SK-N-SH (cell line): ENCODE data around the gene UBE2L6. TPM values are rescaled to one million over a fixed set of nuclear protein-coding genes. Genes with fewer than 3 reads are reported as not detected.

Source experiments
- CTCF ChIA-PET: fragments of 300-600, 350-600 bp; formaldehyde crosslinking; extraction: SDS; loops from one replicate; lab custom pipeline; 2021; lab: Yijun Ruan, JAX
- POLR2A ChIA-PET: fragments of 350-600 bp; sonication (Branson Sonifier 250); formaldehyde crosslinking; extraction: SDS; loops from one replicate; lab custom pipeline; 2020; ENCODE audit warnings: antibody characterized with exemption, inconsistent platforms; lab: Yijun Ruan, JAX
- DNase-seq: peaks from one replicate; pipeline ENCODE4 v3.0.0; 2012
- H2AFZ ChIP-seq: fragments of 200-600 bp; sonication (generic); 2 replicates; pipeline ENCODE4 v1.8.1; 2016; ENCODE audit warnings: antibody characterized with exemption, mild to moderate bottlenecking, low read depth
- H3F3A ChIP-seq: fragments of 200-600 bp; sonication (generic); replicated peaks from 2 replicates; pipeline ENCODE3; 2016; ENCODE audit warnings: antibody characterized with exemption, mild to moderate bottlenecking; ENCODE audit not compliant: insufficient read depth
- H3K27ac ChIP-seq, 2 experiments: fragments of 200-500 bp in 1 of 2; fragments of 200-600 bp in 1 of 2; sonication (Bioruptor generic) in 1 of 2; sonication (generic), shearing (Covaris generic) in 1 of 2; 2 replicates each; pipeline versions ENCODE4 v1.5.1 to v1.6.1; 2014 to 2016; ENCODE audit warnings: low read depth in 2 of 2, inconsistent platforms in 1 of 2, low read length in 1 of 2, mild to moderate bottlenecking in 1 of 2, mixed read lengths in 1 of 2
- H3K27me3 ChIP-seq: fragments of 200-600 bp; sonication (generic), shearing (Covaris generic); 2 replicates; pipeline ENCODE4 v1.6.1; 2016; ENCODE audit warnings: mixed run types; ENCODE audit not compliant: insufficient read depth
- H3K36me3 ChIP-seq, 2 experiments: fragments of 200-500 bp in 1 of 2; fragments of 200-600 bp in 1 of 2; sonication (Bioruptor generic) in 1 of 2; sonication (generic) in 1 of 2; replicated peaks in 1 of 2; 2 replicates each; pipeline versions ENCODE3 to v1.5.1; 2014 to 2016; ENCODE audit warnings: low read length in 1 of 2, mild to moderate bottlenecking in 1 of 2; ENCODE audit not compliant: insufficient read depth in 2 of 2, control insufficient read depth in 1 of 2
- H3K4me1 ChIP-seq, 2 experiments: fragments of 200-500 bp in 1 of 2; fragments of 200-600 bp in 1 of 2; sonication (Bioruptor generic) in 1 of 2; sonication (generic), shearing (Covaris generic) in 1 of 2; 2 replicates each; pipeline versions ENCODE4 v1.5.1 to v1.6.1; 2014 to 2016; ENCODE audit warnings: low read depth in 1 of 2, low read length in 1 of 2, mixed run types in 1 of 2; ENCODE audit not compliant: insufficient read depth in 2 of 2, control insufficient read depth in 1 of 2
- H3K4me2 ChIP-seq: fragments of 200-600 bp; sonication (generic), shearing (Covaris generic); 2 replicates; pipeline ENCODE4 v1.6.1; 2017; ENCODE audit warnings: mixed run types
- H3K4me3 ChIP-seq, 2 experiments: fragments of 200-500 bp in 1 of 2; fragments of 200-600 bp in 1 of 2; sonication (Bioruptor generic) in 1 of 2; sonication (generic), shearing (Covaris generic) in 1 of 2; 2 replicates each; pipeline versions ENCODE4 v1.5.1 to v1.8.1; 2014 to 2016; ENCODE audit warnings: low read depth in 2 of 2, inconsistent platforms in 1 of 2, low read length in 1 of 2, mild to moderate bottlenecking in 1 of 2, mixed read lengths in 1 of 2, moderate library complexity in 1 of 2
- H3K79me2 ChIP-seq: fragments of 200-600 bp; sonication (generic); 2 replicates; pipeline ENCODE4 v1.8.1; 2017; ENCODE audit warnings: mild to moderate bottlenecking; ENCODE audit not compliant: insufficient read depth
- H3K9ac ChIP-seq: fragments of 200-600 bp; sonication (generic); 2 replicates; pipeline ENCODE4 v1.6.1; 2017; ENCODE audit warnings: mixed run types
- H3K9me2 ChIP-seq: fragments of 200-600 bp; sonication (generic); 2 replicates; pipeline ENCODE4 v1.6.1; 2017; ENCODE audit warnings: mixed run types
- H3K9me3 ChIP-seq: fragments of 200-600 bp; sonication (generic); 2 replicates; pipeline ENCODE4 v1.6.1; 2017; ENCODE audit warnings: mixed run types, mild to moderate bottlenecking, moderate library complexity
- H4K20me1 ChIP-seq: fragments of 200-600 bp; sonication (generic); 2 replicates; pipeline ENCODE4 v1.6.1; 2017; ENCODE audit warnings: mild to moderate bottlenecking, mixed run types; ENCODE audit not compliant: insufficient read depth
- CTCF ChIP-seq: fragments of 200-600 bp; sonication (generic); IDR thresholded peaks from 2 replicates; pipeline ENCODE4 v1.6.1; 2017; ENCODE audit warnings: antibody characterized with exemption, mild to moderate bottlenecking, moderate library complexity
- FOXJ3 ChIP-seq: sonication (generic); formaldehyde crosslinking; IDR thresholded peaks from 2 replicates; pipeline ENCODE4 v1.5.1; 2020; ENCODE audit warnings: mild to moderate bottlenecking, missing genetic modification reagents
- FOXM1 ChIP-seq: IDR thresholded peaks from 2 replicates; pipeline ENCODE4 v1.4.0; 2012; ENCODE audit warnings: low read depth, mild to moderate bottlenecking
- RFX5 ChIP-seq: IDR thresholded peaks from 2 replicates; pipeline ENCODE4 v1.6.1; 2012; ENCODE audit warnings: mild to moderate bottlenecking, improper control_type of control experiment, low read length
- RXRA ChIP-seq: IDR thresholded peaks from 2 replicates; pipeline ENCODE4 v1.4.0; 2012; ENCODE audit warnings: low read depth, mild to moderate bottlenecking, borderline replicate concordance
- TAF1 ChIP-seq: IDR thresholded peaks from 2 replicates; pipeline ENCODE4 v1.6.1; 2012; ENCODE audit warnings: low read depth, mild to moderate bottlenecking, low read length, moderate library complexity, borderline replicate concordance
- TEAD4 ChIP-seq: IDR thresholded peaks from 2 replicates; pipeline ENCODE4 v1.4.0; 2012; ENCODE audit warnings: mild to moderate bottlenecking, borderline replicate concordance; ENCODE audit not compliant: insufficient read depth
- USF1 ChIP-seq: IDR thresholded peaks from 2 replicates; pipeline ENCODE4 v1.4.0; 2012; ENCODE audit warnings: low read depth, borderline replicate concordance
- YY1 ChIP-seq: IDR thresholded peaks from 2 replicates; pipeline ENCODE4 v1.4.0; 2012; ENCODE audit warnings: low read depth, mild to moderate bottlenecking
- ZBTB33 ChIP-seq: IDR thresholded peaks from 2 replicates; pipeline ENCODE4 v1.4.0; 2012; ENCODE audit warnings: low read depth, borderline replicate concordance
- polyA plus RNA-seq, 3 experiments: library from polyadenylated mRNA; depleted of rRNA; stranded (reverse); fragments of >200 nt; gene quantifications; 2 replicates each; pipeline ENCODE4 v1.2.3, GENCODE V29; 2012
- TF ChIP-seq, protein P1 (sequence below): IDR thresholded peaks from 2 replicates; pipeline ENCODE4; 2012
- TF ChIP-seq, protein P2 (sequence below): IDR thresholded peaks from 2 replicates; pipeline ENCODE4 v1.6.1; 2012; ENCODE audit warnings: mild to moderate bottlenecking, low read depth, low read length, moderate library complexity

The UBE2L6 gene
- polyA plus RNA-seq, 1 of the 3 experiments (the other 2 are of a cell fraction): 77.0 TPM

DNA sequence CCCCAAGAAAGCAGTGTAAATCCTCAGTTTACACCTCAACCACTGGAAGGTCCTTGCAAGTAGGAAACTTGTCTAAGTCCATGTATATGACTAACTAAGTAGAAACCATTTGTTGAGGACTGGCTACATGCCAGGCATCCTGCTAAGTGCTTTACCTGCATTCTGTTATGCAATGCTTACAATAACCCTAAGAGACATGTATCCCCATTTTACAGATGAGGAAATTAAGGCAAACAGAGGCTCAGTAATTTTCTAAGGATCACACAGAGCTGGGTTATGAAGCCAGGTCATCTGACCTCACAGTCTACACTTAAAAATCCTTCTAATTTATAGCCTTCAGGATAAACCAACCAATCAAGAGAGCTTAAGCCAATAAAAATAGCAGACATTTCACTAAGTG is 38.5 kb downstream of the UBE2L6 start:
- Histone ChIP-seq H3K9ac (peak overlapping the region; percentile 82; the same call in 1 of the 2 replicates), H3K79me2 (peaks cover 26% of the 10 kb centered on the region), H3K4me3 (no peak overlapping the region), H3K9me2 (no peaks in the 10 kb centered on the region), H3K36me3 (peaks cover 0 to 12% of the 10 kb centered on the region in 2 experiments), H3F3A (no peaks in the 10 kb centered on the region)
- TF ChIP-seq RFX5 (no peak), TEAD4 (no peak), USF1 (no peak), FOXJ3 (CRISPR knock-in tag) (no peak), ZBTB33 (no peak), CTCF (no peak), TAF1 (no peak), RXRA (no peak), YY1 (no peak), FOXM1 (no peak)
- TF ChIP-seq, protein P1, sequence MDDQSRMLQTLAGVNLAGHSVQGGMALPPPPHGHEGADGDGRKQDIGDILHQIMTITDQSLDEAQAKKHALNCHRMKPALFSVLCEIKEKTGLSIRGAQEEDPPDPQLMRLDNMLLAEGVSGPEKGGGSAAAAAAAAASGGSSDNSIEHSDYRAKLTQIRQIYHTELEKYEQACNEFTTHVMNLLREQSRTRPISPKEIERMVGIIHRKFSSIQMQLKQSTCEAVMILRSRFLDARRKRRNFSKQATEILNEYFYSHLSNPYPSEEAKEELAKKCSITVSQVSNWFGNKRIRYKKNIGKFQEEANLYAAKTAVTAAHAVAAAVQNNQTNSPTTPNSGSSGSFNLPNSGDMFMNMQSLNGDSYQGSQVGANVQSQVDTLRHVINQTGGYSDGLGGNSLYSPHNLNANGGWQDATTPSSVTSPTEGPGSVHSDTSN: no peak
- TF ChIP-seq, protein P2, sequence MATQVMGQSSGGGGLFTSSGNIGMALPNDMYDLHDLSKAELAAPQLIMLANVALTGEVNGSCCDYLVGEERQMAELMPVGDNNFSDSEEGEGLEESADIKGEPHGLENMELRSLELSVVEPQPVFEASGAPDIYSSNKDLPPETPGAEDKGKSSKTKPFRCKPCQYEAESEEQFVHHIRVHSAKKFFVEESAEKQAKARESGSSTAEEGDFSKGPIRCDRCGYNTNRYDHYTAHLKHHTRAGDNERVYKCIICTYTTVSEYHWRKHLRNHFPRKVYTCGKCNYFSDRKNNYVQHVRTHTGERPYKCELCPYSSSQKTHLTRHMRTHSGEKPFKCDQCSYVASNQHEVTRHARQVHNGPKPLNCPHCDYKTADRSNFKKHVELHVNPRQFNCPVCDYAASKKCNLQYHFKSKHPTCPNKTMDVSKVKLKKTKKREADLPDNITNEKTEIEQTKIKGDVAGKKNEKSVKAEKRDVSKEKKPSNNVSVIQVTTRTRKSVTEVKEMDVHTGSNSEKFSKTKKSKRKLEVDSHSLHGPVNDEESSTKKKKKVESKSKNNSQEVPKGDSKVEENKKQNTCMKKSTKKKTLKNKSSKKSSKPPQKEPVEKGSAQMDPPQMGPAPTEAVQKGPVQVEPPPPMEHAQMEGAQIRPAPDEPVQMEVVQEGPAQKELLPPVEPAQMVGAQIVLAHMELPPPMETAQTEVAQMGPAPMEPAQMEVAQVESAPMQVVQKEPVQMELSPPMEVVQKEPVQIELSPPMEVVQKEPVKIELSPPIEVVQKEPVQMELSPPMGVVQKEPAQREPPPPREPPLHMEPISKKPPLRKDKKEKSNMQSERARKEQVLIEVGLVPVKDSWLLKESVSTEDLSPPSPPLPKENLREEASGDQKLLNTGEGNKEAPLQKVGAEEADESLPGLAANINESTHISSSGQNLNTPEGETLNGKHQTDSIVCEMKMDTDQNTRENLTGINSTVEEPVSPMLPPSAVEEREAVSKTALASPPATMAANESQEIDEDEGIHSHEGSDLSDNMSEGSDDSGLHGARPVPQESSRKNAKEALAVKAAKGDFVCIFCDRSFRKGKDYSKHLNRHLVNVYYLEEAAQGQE: no peak
- TF ChIP-seq, all 33 proteins: peak for 0
- H3K27ac ChIP-seq: no peak overlapping the region
- H3K4me2 ChIP-seq: no peak overlapping the region
- CTCF ChIA-PET: interaction anchor here (1.6 to 14.1 kb wide), 6 partner anchors 13 to 115 kb away, joined by 6 to 517 read pairs (median 58); partner anchors contain the start of genes RTN4RL2, SLC43A1 and UBE2L6
- POLR2A ChIA-PET: no interaction called here
- peaks cover 0 to 9% of the 10 kb centered on the region in 2 experiments; a peak in 2 of 4 replicates for H3K4me1 ChIP-seq
- no peak for DNase-seq
- no peak overlapping the region for H2AFZ ChIP-seq
- no peaks in the 10 kb centered on the region for H3K27me3 ChIP-seq
- H4K20me1 ChIP-seq: no peaks in the 10 kb centered on the region; the same call in 1 of the 2 replicates
- H3K9me3 ChIP-seq: no peaks in the 10 kb centered on the region
